T-helper 17 cell (primary cell): ENCODE data around the gene PACC1. TPM values are rescaled to one million over a fixed set of nuclear protein-coding genes. Genes with fewer than 3 reads are reported as not detected.

Experiments used
- ATAC-seq: fragments of 150-1000 bp; cut with Tn5 transposase; 2 replicates; pipeline ENCODE4 v1.10.0; 2021; ENCODE audit warnings: mild to moderate bottlenecking, moderate library complexity
- DNase-seq, 3 donors: peaks; one replicate each; pipeline versions ENCODE4 v3.0.0 to v3.0.0-alpha.2; 2020 to 2021
- H3K9me3 ChIP-seq: one replicate; pipeline ENCODE4 v1.7.0; 2013; ENCODE audit warnings: low read length, mild to moderate bottlenecking; ENCODE audit not compliant: control insufficient read depth, poor library complexity, severe bottlenecking
- H3K27ac Mint-ChIP-seq: one replicate; pipeline ENCODE4 v1.8.0; 2022; ENCODE audit warnings: mild to moderate bottlenecking, moderate library complexity, mixed read lengths
- H3K27me3 Mint-ChIP-seq: one replicate; pipeline ENCODE4 v1.8.0; 2022; ENCODE audit warnings: mixed read lengths
- H3K36me3 Mint-ChIP-seq: one replicate; pipeline ENCODE4 v1.8.0; 2022; ENCODE audit warnings: low read depth, mixed read lengths
- H3K4me1 Mint-ChIP-seq: one replicate; pipeline ENCODE4 v1.8.0; 2022; ENCODE audit warnings: mild to moderate bottlenecking, mixed read lengths
- H3K4me3 Mint-ChIP-seq: one replicate; pipeline ENCODE4 v1.8.0; 2022; ENCODE audit warnings: mild to moderate bottlenecking, moderate library complexity, mixed read lengths
- total RNA-seq, 4 donors: library from RNA in 2 of 4; stranded (reverse) in 2 of 4; gene quantifications; one replicate each; pipeline ENCODE4 v1.2.3 and lab custom pipeline; 2022 to 2026

The PACC1 gene
- total RNA-seq (1 to 10 TPM; 4.7 to 8.2 TPM), total RNA-seq (lab: John Stamatoyannopoulos, UW) (13.7 to 26.2 reads per million in 2 donors)

DNA sequence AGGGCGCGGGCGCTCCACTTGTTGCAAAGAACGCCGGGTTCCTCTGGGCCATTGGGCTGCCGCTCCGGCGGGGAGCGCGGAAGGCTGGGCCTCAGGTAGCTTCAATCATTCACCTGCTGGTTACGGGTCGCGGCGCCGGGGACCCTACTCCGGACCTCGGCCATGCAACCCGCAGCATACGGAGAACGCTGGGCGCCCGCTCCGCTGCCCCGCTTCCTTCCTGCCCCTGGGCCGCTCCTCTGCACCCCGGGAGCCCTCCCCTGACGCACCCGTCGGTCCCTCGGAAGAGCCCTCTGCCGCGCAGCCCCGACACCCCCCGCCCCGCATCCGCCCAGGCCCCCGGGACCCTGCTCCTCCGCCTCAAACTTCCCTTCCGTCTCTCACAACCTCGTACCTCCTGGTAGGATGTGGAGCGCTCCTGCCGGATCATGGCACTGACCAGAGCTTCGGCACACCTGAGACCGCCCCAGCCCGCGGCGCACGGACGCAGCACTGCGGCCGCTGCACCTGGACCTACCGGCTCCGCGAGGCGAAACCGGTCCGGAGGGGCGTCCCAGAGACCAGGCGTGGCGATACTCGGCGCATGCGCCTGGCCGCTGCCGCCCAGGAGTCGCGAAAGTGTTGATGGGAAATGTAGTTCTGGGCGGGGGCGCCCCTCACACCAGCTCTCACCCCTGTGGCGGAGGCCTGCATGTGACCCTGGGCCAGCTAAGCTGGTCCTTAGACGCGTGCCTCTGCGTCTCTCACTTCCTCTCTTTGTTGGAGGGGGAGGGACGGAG, at the start of gene PACC1:
Gene PACC1 (minus strand): TSS at position 559 of the 779 bp plus-strand sequence. CDS start 129 bp downstream, at position 430.
- peak; percentile 95 for ATAC-seq
- H3K9me3 ChIP-seq = no peaks in the 10 kb centered on the region
- peaks cover 27% of the 10 kb centered on the region for H3K4me1 Mint-ChIP-seq
- peaks cover 8% of the 10 kb centered on the region for H3K36me3 Mint-ChIP-seq
- H3K4me3 Mint-ChIP-seq = peak within 1 kb of the TSS; percentile 99
- H3K27me3 Mint-ChIP-seq = no peaks in the 10 kb centered on the region
- peak; percentile 68 to 82 (median 78) for DNase-seq
- H3K27ac Mint-ChIP-seq = peak within 1 kb of the TSS; percentile 88

- Mint-ChIP-seq H3K4me3 (no peak overlapping the region), H3K27ac (no peak overlapping the region), H3K36me3 (no peaks in the 10 kb centered on the region), H3K27me3 (peaks cover 8% of the 10 kb centered on the region), H3K4me1 (no peaks in the 10 kb centered on the region)
- no peak for DNase-seq
- no peak for ATAC-seq
- no peaks in the 10 kb centered on the region for H3K9me3 ChIP-seq
Observed at GRCh38 chr1:212463565-212464285, 49.0 kb upstream of the PACC1 start.

- no peak for ATAC-seq
- Mint-ChIP-seq H3K27ac (no peak overlapping the region), H3K4me3 (no peak overlapping the region)
Observed at GRCh38 chr1:212461916-212462660, 47.4 kb upstream of the PACC1 start.

GRCh38 chr1:212460376-212460775, 45.7 kb upstream of the PACC1 start:
- H3K36me3 Mint-ChIP-seq = no peaks in the 10 kb centered on the region
- DNase-seq (no peak), ATAC-seq (no peak)
- H3K4me3 Mint-ChIP-seq = no peak overlapping the region
- no peak overlapping the region for H3K27ac Mint-ChIP-seq
- no peaks in the 10 kb centered on the region for H3K27me3 Mint-ChIP-seq
- H3K9me3 ChIP-seq = no peaks in the 10 kb centered on the region
- no peaks in the 10 kb centered on the region for H3K4me1 Mint-ChIP-seq

More at GRCh38 chr1:212461916-212462660, 47.4 kb upstream of the PACC1 start:
- H3K27me3 Mint-ChIP-seq = peaks cover 8% of the 10 kb centered on the region
- no peaks in the 10 kb centered on the region for H3K9me3 ChIP-seq
- H3K36me3 Mint-ChIP-seq = no peaks in the 10 kb centered on the region
- no peaks in the 10 kb centered on the region for H3K4me1 Mint-ChIP-seq
- DNase-seq = no peak

DNA sequence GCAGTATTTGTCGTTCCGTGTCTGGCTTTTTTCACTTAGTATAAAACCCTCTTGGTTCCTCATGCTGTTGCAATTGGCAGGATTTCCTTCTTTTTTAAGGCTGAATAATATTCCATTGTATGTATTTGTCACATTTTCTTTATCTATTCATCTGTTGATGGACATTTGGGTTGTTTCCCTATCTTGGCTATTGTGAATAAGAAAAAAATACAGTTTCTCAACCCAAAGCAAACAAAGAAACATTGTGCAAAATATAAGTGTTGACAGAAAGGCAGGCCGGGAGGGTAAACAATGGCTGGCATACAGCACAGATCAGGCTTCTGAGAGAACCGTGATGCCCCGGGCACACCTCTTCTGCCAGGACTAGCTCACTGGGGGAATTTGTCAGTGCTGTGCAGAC, 45.0 kb upstream of the PACC1 start:
- Mint-ChIP-seq H3K4me3 (no peak overlapping the region), H3K27me3 (no peaks in the 10 kb centered on the region), H3K36me3 (no peaks in the 10 kb centered on the region), H3K27ac (no peak overlapping the region), H3K4me1 (no peaks in the 10 kb centered on the region)
- no peaks in the 10 kb centered on the region for H3K9me3 ChIP-seq
- DNase-seq = no peak
- ATAC-seq = no peak

- Mint-ChIP-seq H3K4me1 (no peaks in the 10 kb centered on the region), H3K27ac (no peak overlapping the region), H3K4me3 (no peak overlapping the region), H3K36me3 (no peaks in the 10 kb centered on the region), H3K27me3 (no peaks in the 10 kb centered on the region)
- no peak for ATAC-seq
- no peak for DNase-seq
- H3K9me3 ChIP-seq = no peaks in the 10 kb centered on the region
Observed at GRCh38 chr1:212458817-212459216, 44.1 kb upstream of the PACC1 start.

GRCh38 chr1:212457740-212458338, 43.2 kb upstream of the PACC1 start:
- DNase-seq = peak in 1 of 3 donors; percentile 28
- ATAC-seq = no peak
- H3K36me3 Mint-ChIP-seq = no peaks in the 10 kb centered on the region
- no peak overlapping the region for H3K4me3 Mint-ChIP-seq
- no peaks in the 10 kb centered on the region for H3K27me3 Mint-ChIP-seq
- peak overlapping the region; percentile 51 for H3K27ac Mint-ChIP-seq
- no peaks in the 10 kb centered on the region for H3K9me3 ChIP-seq
- H3K4me1 Mint-ChIP-seq = peaks cover 2% of the 10 kb centered on the region

DNA sequence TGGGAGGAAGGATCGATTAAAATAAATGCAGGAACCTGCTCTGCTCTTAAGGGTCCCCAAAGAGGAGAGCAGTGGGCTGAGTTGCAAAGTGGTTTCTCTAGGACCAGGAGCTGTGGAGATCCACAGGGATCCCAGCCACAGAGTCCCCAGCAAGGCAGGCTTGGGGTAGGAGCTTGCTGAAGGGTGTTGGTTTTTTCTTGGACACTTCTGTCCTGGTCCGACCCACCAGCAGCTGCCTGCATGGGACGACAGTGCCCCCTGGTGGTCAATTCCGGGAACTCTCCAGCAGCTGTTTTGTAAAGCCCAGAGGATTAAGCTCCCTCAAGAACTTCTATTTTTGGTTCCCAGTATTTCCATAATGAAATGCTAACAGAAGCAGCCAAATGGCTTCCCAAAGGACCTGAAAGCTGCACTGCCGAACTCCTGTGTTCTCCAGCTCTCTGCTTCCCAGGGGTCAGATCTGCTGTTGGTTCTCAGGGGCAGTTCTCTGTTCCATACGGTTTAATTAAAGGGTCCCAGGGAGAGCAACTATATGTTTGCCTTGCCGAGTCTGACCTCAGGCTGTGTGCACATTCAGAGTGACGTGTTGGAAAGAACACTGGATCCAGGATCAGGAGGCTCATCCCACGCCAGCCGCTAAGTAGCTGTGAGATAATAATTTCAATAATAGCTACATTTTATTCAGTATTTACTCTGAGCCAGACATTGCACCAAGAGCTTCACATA, 41.3 kb upstream of the PACC1 start:
- Mint-ChIP-seq H3K27me3 (no peaks in the 10 kb centered on the region), H3K36me3 (no peaks in the 10 kb centered on the region), H3K27ac (no peak overlapping the region), H3K4me1 (peaks cover 5% of the 10 kb centered on the region), H3K4me3 (no peak overlapping the region)
- no peaks in the 10 kb centered on the region for H3K9me3 ChIP-seq
- DNase-seq (peak; percentile 62 to 77 (median 68)), ATAC-seq (peak; percentile 83)

GRCh38 chr1:212455401-212455800, 40.7 kb upstream of the PACC1 start:
- H3K9me3 ChIP-seq = no peaks in the 10 kb centered on the region
- H3K27ac Mint-ChIP-seq = no peak overlapping the region
- H3K27me3 Mint-ChIP-seq = no peaks in the 10 kb centered on the region
- peaks cover 5% of the 10 kb centered on the region for H3K4me1 Mint-ChIP-seq
- H3K4me3 Mint-ChIP-seq = no peak overlapping the region
- no peaks in the 10 kb centered on the region for H3K36me3 Mint-ChIP-seq
- ATAC-seq (no peak), DNase-seq (no peak)

DNA sequence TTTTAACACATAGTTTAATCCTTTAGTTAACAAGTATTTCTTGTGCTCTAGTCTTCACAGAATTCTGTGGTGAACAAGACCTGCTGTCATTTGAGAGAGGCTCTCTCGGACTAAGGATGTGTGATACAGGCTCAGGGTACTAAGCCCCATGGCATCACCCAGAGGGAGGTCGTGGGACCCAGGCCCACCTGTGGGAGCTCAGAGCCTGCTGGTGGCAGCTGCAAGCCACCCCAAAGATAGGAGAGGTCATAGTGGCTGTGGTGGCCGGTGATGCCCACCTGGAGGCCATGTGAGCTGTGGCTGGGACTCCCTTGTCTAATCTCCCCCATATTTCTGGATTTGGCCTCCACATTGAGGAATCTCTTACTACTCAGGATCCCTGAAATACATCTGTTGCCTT, 40.1 kb upstream of the PACC1 start:
- H3K4me3 Mint-ChIP-seq = no peak overlapping the region
- no peaks in the 10 kb centered on the region for H3K36me3 Mint-ChIP-seq
- H3K27me3 Mint-ChIP-seq = no peaks in the 10 kb centered on the region
- H3K9me3 ChIP-seq = no peaks in the 10 kb centered on the region
- peaks cover 5% of the 10 kb centered on the region for H3K4me1 Mint-ChIP-seq
- ATAC-seq (no peak), DNase-seq (no peak)
- no peak overlapping the region for H3K27ac Mint-ChIP-seq

DNA sequence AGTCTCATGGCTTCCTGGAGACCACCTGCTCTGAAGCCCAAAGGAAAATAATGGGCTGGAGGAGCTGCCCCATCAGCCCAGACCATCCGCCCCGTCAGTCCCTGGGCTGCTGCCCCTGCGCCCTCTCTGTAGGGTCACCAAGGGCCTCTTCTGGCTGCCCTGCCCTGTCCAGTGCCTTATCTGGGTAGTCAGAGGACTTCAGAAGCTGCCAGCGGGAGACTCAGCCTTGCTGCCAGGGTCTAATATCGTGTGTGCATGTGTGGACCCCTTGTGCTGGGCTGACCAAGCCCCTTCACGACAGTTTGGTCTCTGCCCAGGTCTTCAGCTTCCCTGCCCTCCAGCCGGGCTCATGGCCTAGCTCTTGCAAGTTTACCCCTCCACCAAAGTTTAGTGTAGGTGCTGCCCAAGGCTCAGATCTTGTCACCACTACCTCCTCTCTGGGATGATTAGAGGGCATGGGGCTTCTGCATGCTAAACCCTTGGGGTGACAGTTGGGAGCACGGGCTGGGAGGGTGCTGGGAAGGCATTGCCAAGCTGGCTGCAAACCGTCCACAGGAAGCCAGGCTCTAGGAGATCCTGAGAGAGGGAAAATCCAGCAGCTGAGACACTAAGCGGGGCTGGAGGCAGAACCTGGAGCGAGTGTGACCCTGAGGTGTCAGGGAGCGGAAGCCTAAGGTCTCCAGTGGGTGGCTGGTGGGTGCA, 38.6 kb upstream of the PACC1 start:
- H3K4me3 Mint-ChIP-seq = no peak overlapping the region
- peaks cover 7% of the 10 kb centered on the region for H3K4me1 Mint-ChIP-seq
- H3K36me3 Mint-ChIP-seq = no peaks in the 10 kb centered on the region
- DNase-seq = no peak
- ATAC-seq = no peak
- H3K9me3 ChIP-seq = no peaks in the 10 kb centered on the region
- no peaks in the 10 kb centered on the region for H3K27me3 Mint-ChIP-seq
- no peak overlapping the region for H3K27ac Mint-ChIP-seq
